HG02981 (cell line): ENCODE measurements around the gene FAM171A1.
"Not testable (repeated sequence)": the region's sequence is repeated elsewhere in the genome, so short reads cannot be mapped to it uniquely, and the experiment has no call there.

Experiments used
- ATAC-seq: cut with Tn5 transposase; IDR thresholded peaks from one replicate; pipeline ENCODE4 v1.9.1; 2021; ENCODE audit warnings: mild to moderate bottlenecking, moderate library complexity; ENCODE audit not compliant: unreplicated experiment

FAM171A1 gene

GRCh38 chr10:15345450-15345849 is 25.6 kb downstream of the FAM171A1 start:
- ATAC-seq = no peak

- no peak for ATAC-seq
These were observed 26.2 kb downstream of the FAM171A1 start for GRCh38 chr10:15344876-15345285.

DNA sequence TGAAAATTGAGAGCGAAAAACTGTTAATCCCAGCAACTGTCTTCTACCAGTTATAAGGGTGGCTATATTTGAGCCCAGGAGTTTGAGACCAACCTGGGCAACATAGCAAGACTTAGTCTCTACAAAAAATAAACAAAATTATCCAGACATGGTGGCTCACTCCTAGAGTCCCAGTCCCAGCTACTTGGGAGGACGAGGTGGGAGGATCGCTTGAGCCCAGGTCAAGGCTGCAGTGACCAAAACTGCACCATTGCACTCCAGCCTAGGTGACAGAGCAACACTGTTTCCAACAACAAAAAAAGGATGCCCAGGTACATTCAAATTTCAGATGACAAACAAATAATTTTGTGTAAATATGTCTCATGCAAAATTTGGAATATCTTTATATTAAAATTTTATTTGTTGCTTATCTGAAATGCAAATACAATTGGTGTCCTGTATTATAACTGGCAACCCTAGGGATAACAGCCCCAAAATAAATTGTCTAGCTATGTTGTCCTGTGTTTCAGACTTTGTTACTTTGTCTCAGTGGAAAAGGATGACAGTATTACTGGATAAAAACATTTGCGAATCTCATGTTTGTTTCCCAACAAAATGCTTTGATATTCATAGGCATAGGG is 26.7 kb downstream of the FAM171A1 start:
- no peak for ATAC-seq

DNA sequence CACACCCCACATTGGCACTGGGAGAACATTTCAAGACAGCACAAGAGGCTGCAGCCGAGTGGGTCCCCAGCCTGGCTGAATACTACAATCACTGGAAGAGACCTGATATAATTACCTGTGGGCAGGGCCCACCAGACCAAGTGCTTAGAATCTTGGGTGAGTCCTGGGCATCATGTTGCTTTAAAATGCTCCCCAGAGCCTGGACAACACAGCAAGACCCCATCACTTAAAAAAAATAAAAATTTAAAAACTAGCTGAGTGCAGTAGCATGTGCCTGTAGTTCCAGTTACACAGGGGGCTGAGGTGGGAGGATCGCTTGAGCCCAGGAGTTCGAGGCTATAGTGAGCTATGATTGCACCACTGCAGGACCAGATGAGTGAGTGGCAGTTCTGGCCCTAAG is 28.1 kb downstream of the FAM171A1 start:
- no peak for ATAC-seq

DNA sequence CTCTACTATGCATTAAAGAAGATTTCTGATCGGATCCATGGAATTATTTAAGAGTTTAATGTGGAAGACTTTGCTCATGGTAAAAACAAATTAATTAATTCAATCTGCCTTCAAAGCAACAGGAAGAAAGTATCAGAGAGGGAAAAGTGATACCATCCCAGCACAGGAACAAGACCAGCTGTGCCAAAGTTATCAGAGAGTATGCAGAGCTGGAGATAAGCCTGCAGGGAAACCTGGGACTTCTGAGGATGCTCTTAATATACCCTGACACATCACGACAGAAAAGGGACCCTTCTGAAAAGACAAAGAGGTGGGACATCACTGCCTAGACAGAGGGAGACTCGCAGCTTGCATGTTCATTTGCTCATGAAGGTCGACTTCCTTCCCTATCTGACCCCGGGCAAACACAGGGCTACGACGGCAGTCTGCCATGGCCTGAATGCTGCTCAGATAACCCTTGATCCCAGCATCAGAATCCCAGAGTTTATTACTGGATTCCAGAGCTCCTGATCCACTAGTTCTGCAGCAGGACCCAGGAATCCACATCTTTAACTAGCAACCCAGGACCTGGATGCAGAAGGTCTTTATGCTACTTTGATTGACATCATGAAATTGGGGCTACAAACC is 29.5 kb downstream of the FAM171A1 start:
- no peak for ATAC-seq

- ATAC-seq = no peak
These were observed 31.2 kb downstream of the FAM171A1 start for GRCh38 chr10:15339892-15340291.

GRCh38 chr10:15337441-15337923 is 33.6 kb downstream of the FAM171A1 start:
- not testable (repeated sequence) for ATAC-seq

- ATAC-seq = no peak
These were observed 34.9 kb downstream of the FAM171A1 start for GRCh38 chr10:15336211-15336610.

DNA sequence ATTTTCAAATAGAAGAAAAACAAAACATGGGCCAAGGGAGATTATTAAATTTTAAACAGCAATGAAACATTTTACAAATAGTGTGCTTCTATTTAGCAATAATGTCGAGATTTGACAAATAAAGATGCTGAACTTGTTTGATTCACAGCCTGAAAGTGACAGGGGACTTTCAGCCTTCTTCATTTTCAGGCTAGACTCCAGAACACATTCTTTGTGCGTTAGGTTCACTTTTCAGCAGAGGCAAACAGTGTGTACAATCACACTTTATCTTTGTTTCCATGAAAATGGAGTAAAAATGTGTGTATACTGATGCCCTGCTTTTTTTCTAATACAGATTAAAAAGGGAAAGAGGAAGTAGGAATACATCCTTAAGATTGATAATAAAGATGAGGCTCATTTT is 35.6 kb downstream of the FAM171A1 start:
- ATAC-seq = no peak

GRCh38 chr10:15334650-15335323 is 36.3 kb downstream of the FAM171A1 start:
- ATAC-seq = no peak

DNA sequence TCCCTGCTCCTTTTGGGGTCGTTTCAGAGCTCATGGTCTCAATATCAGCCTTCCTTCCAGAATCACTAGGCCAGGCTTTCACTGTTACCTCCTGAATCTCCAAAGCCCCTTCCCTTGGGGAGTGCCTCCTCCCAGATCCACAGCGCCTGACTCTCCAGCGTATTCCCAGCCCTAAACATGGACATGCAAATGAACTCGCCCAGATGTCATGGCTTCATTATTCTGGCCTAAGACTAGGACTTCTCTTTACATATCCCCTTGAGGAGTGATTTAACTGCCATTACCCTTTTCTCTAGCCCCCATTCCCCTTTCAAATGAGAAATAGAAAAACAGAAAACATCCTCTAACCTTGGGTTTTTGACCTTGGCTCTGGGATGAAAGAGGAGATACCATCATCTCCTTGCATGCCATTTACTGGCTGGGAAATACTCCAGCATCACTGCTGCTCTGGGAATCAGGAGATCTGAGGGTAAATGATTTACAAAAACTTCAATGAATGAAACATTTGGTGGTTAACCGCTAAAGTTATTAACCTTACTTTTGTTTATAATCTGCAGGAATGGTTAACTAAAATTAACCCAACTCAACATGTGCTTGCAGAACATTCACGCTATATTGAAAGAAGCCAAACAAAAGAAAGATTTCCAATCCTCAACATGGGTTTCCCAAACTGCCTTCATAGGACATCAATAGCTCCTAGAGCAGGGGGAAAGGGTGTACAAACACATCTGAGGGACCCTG is 37.0 kb downstream of the FAM171A1 start:
- ATAC-seq = no peak

DNA sequence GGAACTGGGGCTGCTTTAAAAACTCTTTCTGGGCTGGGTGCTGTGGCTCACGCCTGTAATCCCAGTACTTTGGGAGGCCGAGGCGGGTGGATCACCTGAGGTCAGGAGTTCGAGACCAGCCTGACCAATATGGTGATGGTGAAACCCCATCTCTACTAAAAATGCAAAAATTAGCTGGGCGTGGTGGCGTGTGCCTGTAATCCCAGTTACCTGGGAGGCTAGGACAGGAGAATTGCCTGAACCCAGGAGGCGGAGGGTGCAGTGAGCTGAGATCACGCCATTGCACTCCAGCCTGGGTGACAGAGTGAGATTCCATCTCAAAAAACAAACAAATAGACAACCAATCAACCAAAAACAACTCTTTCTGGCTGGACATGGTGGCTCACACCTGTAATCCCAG is 37.9 kb downstream of the FAM171A1 start:
- ATAC-seq = not testable (repeated sequence)

GRCh38 chr10:15331461-15331860 is 39.6 kb downstream of the FAM171A1 start:
- no peak for ATAC-seq

- ATAC-seq = no peak
These were observed 41.7 kb downstream of the FAM171A1 start for GRCh38 chr10:15329437-15329836.

DNA sequence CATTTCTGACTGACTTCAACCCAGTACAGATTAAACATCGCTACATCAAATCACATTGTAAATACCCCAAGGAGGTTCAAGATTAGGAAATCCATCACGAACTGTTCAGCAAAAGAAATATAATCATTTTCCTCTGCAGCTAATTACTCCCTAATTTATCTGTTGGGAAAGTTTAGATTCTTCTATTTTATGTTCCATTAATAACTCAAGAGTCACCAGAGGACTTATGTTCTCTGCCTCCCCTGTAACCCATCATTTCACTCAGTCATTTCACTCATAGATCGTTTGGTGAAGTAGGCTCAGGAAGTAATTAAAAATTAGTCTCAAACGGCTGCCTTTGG is 45.2 kb downstream of the FAM171A1 start:
- no peak for ATAC-seq

DNA sequence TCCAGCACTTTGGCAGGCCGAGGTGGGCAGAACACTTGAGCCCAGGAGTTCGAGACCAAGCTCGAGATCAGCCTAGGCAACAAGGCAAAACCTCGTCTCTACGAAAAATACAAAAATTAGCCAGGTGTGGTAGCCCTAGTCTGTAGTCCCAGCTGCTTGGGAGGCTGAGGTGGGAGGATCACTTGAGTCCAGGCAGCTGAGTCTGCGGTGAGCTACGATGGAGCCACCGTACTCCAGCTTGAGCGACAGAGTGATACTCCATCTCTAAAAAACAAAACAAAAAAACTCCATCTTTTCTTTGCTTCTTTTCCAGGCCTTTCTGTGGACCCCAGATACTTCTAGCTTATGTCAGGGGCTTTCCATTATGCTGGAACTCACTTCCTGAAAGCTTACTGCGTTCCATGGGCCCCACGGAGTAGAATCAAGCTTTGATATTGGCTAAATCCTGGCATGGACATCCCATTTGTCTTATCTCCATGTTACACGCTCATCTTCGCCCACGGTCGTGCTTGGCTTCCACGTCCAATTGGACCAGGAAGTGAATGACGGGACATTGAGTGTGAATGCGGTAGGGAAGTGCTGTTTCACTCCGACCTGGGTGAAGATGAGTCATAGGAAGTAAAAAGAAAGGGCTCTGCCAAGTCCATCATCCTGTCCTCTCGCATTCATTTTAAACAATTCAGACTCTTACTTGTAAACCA is 45.7 kb downstream of the FAM171A1 start:
- ATAC-seq = no peak

- ATAC-seq = no peak
These were observed 46.5 kb downstream of the FAM171A1 start for GRCh38 chr10:15324611-15325010.

DNA sequence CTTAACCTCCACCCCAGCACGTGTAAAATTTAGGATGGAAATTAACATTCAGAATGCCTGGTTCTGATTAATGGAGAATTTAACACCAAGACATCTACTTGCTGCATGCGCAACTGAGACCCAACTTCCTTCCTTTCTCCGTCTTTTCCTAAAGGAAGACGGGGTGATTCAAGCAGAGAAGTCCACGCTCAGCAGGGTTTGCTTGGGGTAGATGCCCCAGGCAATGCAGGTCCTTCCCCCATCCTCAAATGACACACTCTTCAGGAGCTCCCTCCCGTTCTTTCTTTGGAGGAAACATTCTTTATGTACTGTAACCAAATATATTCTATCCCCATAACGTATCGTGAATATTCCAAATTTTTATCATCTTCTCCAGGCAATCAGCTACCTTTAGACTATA is 47.0 kb downstream of the FAM171A1 start:
- no peak for ATAC-seq

DNA sequence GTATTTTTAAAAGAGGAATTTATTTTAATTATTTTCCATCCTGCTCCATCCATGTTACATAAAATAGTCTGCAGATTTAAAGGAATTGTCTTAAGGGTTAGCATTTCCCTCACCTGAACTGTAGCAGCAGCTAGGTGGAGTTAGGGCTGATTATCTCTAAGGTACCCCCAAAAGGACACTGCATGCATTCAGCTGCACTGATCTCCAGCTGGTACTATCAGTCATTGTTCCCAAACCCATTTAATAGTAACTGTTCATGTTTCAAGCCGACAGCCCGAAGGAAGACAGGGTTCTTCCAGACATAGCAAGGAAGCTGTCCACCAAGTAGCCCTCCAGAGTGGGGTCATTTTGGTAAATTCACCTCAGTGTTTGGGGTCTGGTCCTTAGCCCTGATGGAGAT is 48.7 kb downstream of the FAM171A1 start:
- no peak for ATAC-seq

DNA sequence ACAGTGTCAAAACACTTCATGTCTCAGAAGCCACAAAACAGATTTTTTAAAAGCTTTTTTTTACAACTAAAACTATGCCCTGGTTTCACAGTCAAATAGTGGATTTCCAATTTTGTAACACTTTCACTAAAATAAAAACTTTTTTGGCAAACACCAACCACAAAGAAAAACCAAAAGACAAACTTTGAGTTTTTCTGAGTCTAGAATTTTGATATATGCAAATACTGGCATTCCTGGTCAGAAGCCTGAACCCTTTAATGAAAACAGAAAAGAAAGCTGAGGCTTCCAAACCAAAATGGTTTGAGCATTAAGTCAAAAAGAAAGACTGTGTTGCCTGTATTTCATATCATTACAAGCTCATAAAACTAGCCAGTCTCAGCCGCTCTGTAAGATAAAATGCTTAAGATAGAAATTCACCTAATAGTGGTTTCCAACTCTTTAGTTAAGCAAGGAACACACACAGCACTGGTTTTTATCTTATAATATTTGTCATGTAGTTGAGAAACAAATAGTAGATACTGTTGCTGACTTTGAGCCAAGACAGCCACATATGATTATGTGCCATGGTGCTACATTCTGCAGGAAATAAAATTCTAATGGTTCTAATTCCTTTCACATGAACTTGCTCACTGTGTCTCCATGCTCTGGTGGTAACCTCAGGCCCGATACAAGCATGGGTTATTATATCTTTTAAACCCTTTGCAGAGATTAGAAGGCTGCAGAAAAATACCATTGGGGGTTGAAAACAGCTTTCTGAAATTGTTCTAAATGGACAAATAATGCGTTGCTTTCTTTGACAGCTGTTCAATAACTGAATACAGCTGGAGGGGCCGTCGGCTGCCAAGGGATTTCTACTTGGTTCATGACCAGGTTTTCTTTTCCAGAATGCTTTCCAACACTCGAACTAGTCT is 49.4 kb downstream of the FAM171A1 start:
- no peak for ATAC-seq
